Prostate gland (tissue), 2 donors: ENCODE results near the gene MAF.

Experiments
- CTCF ChIP-seq, 4 experiments: fragments of 200-600 bp in 2 of 4; fragments of 450-650 bp in 2 of 4; sonication (generic) in 2 of 4; IDR thresholded peaks; 1 replicate in 3 of 4; 2 replicates in 1 of 4; pipeline ENCODE4 v1.5.1; 2016 to 2019; ENCODE audit warnings: antibody characterized with exemption in 4 of 4, mild to moderate bottlenecking in 2 of 4, moderate library complexity in 2 of 4
- POLR2A ChIP-seq: fragments of 450-650 bp; IDR thresholded peaks from one replicate; pipeline ENCODE4 v1.6.1; 2016; ENCODE audit warnings: antibody characterized with exemption, mild to moderate bottlenecking
- POLR2AphosphoS5 ChIP-seq: sonication (generic); formaldehyde crosslinking; IDR thresholded peaks from one replicate; pipeline ENCODE4 v1.6.1; 2017; ENCODE audit warnings: antibody characterized with exemption

GRCh38 chr16:79623062-79623461, 22.5 kb upstream of the MAF start:
- no peak for TF ChIP-seq CTCF (IDR thresholded peaks at IDR 0.05)
- TF ChIP-seq POLR2A = no peak
- no peak for TF ChIP-seq POLR2AphosphoS5
